GM12872 (cell line): ENCODE data around the gene HES7.

Experiments used
- TF ChIP-seq, protein P1 (sequence below): IDR thresholded peaks from 3 replicates; pipeline ENCODE4 v1.5.1; 2011; ENCODE audit warnings: low read depth, mild to moderate bottlenecking, low read length, moderate library complexity; ENCODE audit not compliant: insufficient read depth

The HES7 gene

GRCh38 chr17:8117980-8118768 lies 5.7 kb downstream of the HES7 start, which contains the start of gene ALOXE3:
TSS of gene ALOXE3 (minus strand) at chr17:8118514. CDS start at chr17:8117990, 524 bp downstream.
- TF ChIP-seq, protein P1, sequence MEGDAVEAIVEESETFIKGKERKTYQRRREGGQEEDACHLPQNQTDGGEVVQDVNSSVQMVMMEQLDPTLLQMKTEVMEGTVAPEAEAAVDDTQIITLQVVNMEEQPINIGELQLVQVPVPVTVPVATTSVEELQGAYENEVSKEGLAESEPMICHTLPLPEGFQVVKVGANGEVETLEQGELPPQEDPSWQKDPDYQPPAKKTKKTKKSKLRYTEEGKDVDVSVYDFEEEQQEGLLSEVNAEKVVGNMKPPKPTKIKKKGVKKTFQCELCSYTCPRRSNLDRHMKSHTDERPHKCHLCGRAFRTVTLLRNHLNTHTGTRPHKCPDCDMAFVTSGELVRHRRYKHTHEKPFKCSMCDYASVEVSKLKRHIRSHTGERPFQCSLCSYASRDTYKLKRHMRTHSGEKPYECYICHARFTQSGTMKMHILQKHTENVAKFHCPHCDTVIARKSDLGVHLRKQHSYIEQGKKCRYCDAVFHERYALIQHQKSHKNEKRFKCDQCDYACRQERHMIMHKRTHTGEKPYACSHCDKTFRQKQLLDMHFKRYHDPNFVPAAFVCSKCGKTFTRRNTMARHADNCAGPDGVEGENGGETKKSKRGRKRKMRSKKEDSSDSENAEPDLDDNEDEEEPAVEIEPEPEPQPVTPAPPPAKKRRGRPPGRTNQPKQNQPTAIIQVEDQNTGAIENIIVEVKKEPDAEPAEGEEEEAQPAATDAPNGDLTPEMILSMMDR, result no peak

- TF ChIP-seq, protein P1, result no peak
Observed at GRCh38 chr17:8117367-8117979, 6.4 kb downstream of the HES7 start.

DNA sequence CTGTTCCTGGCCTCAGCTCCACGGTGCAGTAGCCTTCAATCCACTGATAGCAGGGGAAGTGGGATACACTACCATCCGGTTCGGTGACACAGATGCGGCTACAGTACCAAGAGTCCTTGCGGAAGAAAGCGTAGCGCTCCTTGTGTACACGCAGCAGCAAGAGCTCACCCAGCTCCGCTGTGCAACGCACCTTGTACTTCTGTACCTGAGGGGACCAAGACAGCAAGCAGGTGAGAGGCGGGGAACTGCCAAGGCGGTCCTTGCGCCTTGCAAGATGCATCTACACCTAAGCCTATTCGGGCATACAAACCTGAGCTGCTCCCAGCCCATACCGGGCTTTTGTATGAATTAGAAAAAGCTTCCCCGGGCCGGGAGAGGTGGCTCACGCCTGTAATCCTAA lies 7.1 kb downstream of the HES7 start:
- TF ChIP-seq, protein P1, result no peak

- TF ChIP-seq, protein P1, result no peak
Observed at GRCh38 chr17:8110907-8111306, 13.0 kb downstream of the HES7 start.

- TF ChIP-seq, protein P1, result no peak
Observed at GRCh38 chr17:8110456-8110804, 13.5 kb downstream of the HES7 start.

GRCh38 chr17:8109661-8110455 lies 14.0 kb downstream of the HES7 start:
- TF ChIP-seq, protein P1, result peak; percentile 96
